ENCODE results near the gene PLA2G2F. TPM values are rescaled to one million over a fixed set of nuclear protein-coding genes. Genes with fewer than 3 reads are reported as not detected.

PLA2G2F gene
- total and polyA plus RNA-seq, 10 of the 15 experiments (the other 5 are each of a cell fraction or from before 2014, with no cell fraction given): 0.03 TPM; not detected in 9

GRCh38 chr1:20199840-20200239 is 60.7 kb downstream of the PLA2G2F start:
- BruUV-seq (replicated peaks): no TSS peak
- 15% methylated on average over 2 of the region's 2 CpGs for WGBS (ENCODE audit: insufficient coverage, insufficient replicate concordance, low lambda C conversion rate, missing lambda C conversion rate)
- no peak overlapping the region for H3K9ac ChIP-seq (ENCODE audit: control insufficient read depth, insufficient read depth, low read length)
- ChIA-PET SMC1A (ENCODE audit: uncharacterized antibody, unreplicated experiment) (interaction anchor here (1.1 kb wide), 1 partner anchor 24 kb away, joined by 3 read pairs; no protein-coding TSS in a partner anchor), POLR2A (no interaction called here), CTCF (interaction anchor here (1.0 kb wide), 1 partner anchor 13 kb away, joined by 4 read pairs; no protein-coding TSS in a partner anchor), RAD21 (ENCODE audit: unreplicated experiment) (no interaction called here)
- peaks cover 4% of the 10 kb centered on the region in 2 experiments; a peak in 2 of 4 replicates for H3K27me3 ChIP-seq (replicated peaks in 1 of 2; ENCODE audit: control insufficient read depth in 2 of 2, insufficient read depth in 2 of 2, low read length in 1 of 2)
- in situ Hi-C loops (cut with MboI): no loop called here
- no peaks in the 10 kb centered on the region for H4K20me1 ChIP-seq (ENCODE audit: control insufficient read depth, insufficient read depth)
- no peak overlapping the region for H3K27ac ChIP-seq (ENCODE audit: control insufficient read depth, insufficient read depth)
- intact Hi-C loops (cut with micrococcal nuclease; ENCODE audit: unreplicated experiment): loop anchor here (5.0 to 10.0 kb wide), 2 partner anchors 48 to 225 kb away; partner anchors contain the start of gene PLA2G2A
- H3K79me2 ChIP-seq (ENCODE audit: control insufficient read depth, insufficient read depth, low read length): no peaks in the 10 kb centered on the region
- no peak overlapping the region for H3K4me2 ChIP-seq (ENCODE audit: control insufficient read depth, insufficient read depth)
- DNase-seq (ENCODE audit: low read depth, low spot score): no peak
- H2AFZ ChIP-seq (ENCODE audit: control insufficient read depth, low read depth, low read length): no peak overlapping the region
- no peak for ATAC-seq
- no peaks in the 10 kb centered on the region for H3K9me3 ChIP-seq (replicated peaks; ENCODE audit: control insufficient read depth, insufficient read depth, low read length)
- FAIRE-seq: no peak
- no peak overlapping the region for H3K4me3 ChIP-seq
- H3K36me3 ChIP-seq (ENCODE audit: control insufficient read depth in 2 of 2, insufficient read depth in 2 of 2, low read length in 1 of 2): no peaks in the 10 kb centered on the region
- no peaks in the 10 kb centered on the region for H3K4me1 ChIP-seq (ENCODE audit: control insufficient read depth, insufficient read depth, low read length)
- no peak for TF ChIP-seq BMI1 (IDR thresholded peaks at IDR 0.05; ENCODE audit: borderline replicate concordance)
- TF ChIP-seq ATF2 (IDR thresholded peaks at IDR 0.05; ENCODE audit: low read length): no peak
- TF ChIP-seq SUZ12 (IDR thresholded peaks at IDR 0.05; ENCODE audit: unreplicated experiment): no peak
- no peak for TF ChIP-seq KDM1A (IDR thresholded peaks at IDR 0.05; ENCODE audit: borderline replicate concordance)
- no peak for TF ChIP-seq ZSCAN29 (IDR thresholded peaks at IDR 0.05)
- TF ChIP-seq WRNIP1 (IDR thresholded peaks at IDR 0.05; ENCODE audit: borderline replicate concordance, low read depth, low read length): no peak
- no peak for TF ChIP-seq PAX8 (IDR thresholded peaks at IDR 0.05)
- TF ChIP-seq NR2F1 (conservative IDR thresholded peaks at IDR 0.05): no peak
- TF ChIP-seq YY1 (IDR thresholded peaks at IDR 0.05; ENCODE audit: low read depth, low read length): no peak
- TF ChIP-seq BCLAF1 (IDR thresholded peaks at IDR 0.05): no peak
- TF ChIP-seq RAD51 (IDR thresholded peaks at IDR 0.05): no peak
- no peak for TF ChIP-seq ZBTB4 (CRISPR knock-in tag; IDR thresholded peaks at IDR 0.05)
- no peak for TF ChIP-seq NFYB (IDR thresholded peaks at IDR 0.05; ENCODE audit: insufficient read depth, low read depth, low read length)
- no peak for TF ChIP-seq SKIL (IDR thresholded peaks at IDR 0.05; ENCODE audit: low read depth, poor library complexity, severe bottlenecking)
- TF ChIP-seq SP1 (IDR thresholded peaks at IDR 0.05; ENCODE audit: low read depth, low read length): no peak
- TF ChIP-seq IRF4 (IDR thresholded peaks at IDR 0.05; ENCODE audit: low read depth, low read length): no peak

Measured in GM12878 (cell line).